SK-N-MC (cell line): ENCODE results near the gene FANCI.
"Not testable (repeated sequence)": the region's sequence is repeated elsewhere in the genome, so short reads cannot be mapped to it uniquely, and the experiment has no call there.

Experiments
- DNase-seq: peaks from one replicate; pipeline ENCODE4 v3.0.0-alpha.2; 2011; ENCODE audit warnings: low read depth, low spot score
- H3K27ac ChIP-seq: fragments of 200-600 bp; sonication (generic); 2 replicates; pipeline ENCODE4 v1.5.1; 2016; ENCODE audit warnings: mixed run types
- H3K36me3 ChIP-seq: fragments of 200-600 bp; sonication (generic); 2 replicates; pipeline ENCODE4 v1.6.1; 2017; ENCODE audit warnings: antibody characterized with exemption, low read length, mixed read lengths; ENCODE audit not compliant: insufficient read depth
- H3K4me3 ChIP-seq: fragments of 200-600 bp; sonication (generic); 2 replicates; pipeline ENCODE4 v1.5.1; 2016
- H3K9ac ChIP-seq: fragments of 200-600 bp; sonication (generic); 2 replicates; pipeline ENCODE4 v1.8.0; 2017; ENCODE audit warnings: mixed run types, mixed read lengths; ENCODE audit not compliant: insufficient read length
- H3K9me3 ChIP-seq: fragments of 200-600 bp; sonication (generic); 2 replicates; pipeline ENCODE4 v1.6.1; 2017; ENCODE audit warnings: low read depth, mild to moderate bottlenecking, antibody characterized with exemption, low read length, moderate library complexity, mixed read lengths
- EZH2 ChIP-seq: fragments of 200-600 bp; sonication (generic); IDR thresholded peaks from one replicate; pipeline ENCODE4 v1.6.1; 2017; ENCODE audit warnings: antibody characterized with exemption
- FOXP2 ChIP-seq: optimal IDR thresholded peaks from 2 replicates; pipeline ENCODE3; 2011; ENCODE audit warnings: mild to moderate bottlenecking, moderate library complexity; ENCODE audit not compliant: insufficient read depth; ENCODE audit errors: extremely low read length, control extremely low read depth
- POLR2AphosphoS5 ChIP-seq: IDR thresholded peaks from 2 replicates; pipeline ENCODE4 v1.6.1; 2012; ENCODE audit warnings: mild to moderate bottlenecking, low read depth, low read length, borderline replicate concordance

FANCI gene

GRCh38 chr15:89230277-89230676 is 13.5 kb upstream of the FANCI start:
- Histone ChIP-seq H3K36me3 (no peaks in the 10 kb centered on the region), H3K9ac (no peak overlapping the region), H3K27ac (no peak overlapping the region), H3K9me3 (no peaks in the 10 kb centered on the region), H3K4me3 (no peak overlapping the region)
- TF ChIP-seq EZH2 (no peak), POLR2AphosphoS5 (no peak), FOXP2 (no peak)
- DNase-seq, result no peak

DNA sequence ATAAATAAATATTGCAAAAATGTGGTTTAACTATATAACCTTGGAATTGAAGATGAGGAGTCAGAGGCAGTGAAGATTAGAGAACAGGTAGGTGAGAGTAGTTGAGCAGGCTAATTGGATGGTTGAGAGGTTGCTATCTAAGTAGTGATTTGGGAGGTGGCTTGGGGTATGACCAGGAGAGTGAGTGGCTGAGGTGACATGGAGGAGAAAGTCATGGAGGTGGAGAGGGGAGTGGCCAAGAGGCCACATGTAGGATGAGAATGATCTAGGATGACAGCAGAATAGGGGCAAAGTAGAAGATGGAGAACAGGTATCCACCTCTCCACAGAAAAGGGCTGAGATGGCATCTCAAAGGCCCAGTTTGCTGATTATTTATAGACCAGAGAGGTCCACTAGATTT is 11.9 kb upstream of the FANCI start:
- Histone ChIP-seq H3K4me3 (no peak overlapping the region), H3K36me3 (no peaks in the 10 kb centered on the region), H3K9ac (no peak overlapping the region), H3K27ac (no peak overlapping the region), H3K9me3 (no peaks in the 10 kb centered on the region)
- TF ChIP-seq EZH2, result no peak
- no peak for TF ChIP-seq FOXP2
- no peak for TF ChIP-seq POLR2AphosphoS5
- no peak for DNase-seq

- not testable (repeated sequence) for H3K36me3 ChIP-seq, H3K27ac ChIP-seq, H3K9ac ChIP-seq, H3K9me3 ChIP-seq, DNase-seq, H3K4me3 ChIP-seq
These were observed 3.6 kb upstream of the FANCI start for GRCh38 chr15:89239883-89240810.

GRCh38 chr15:89243046-89243690 is 611 bp upstream of the FANCI start:
- Histone ChIP-seq H3K9me3 (no peaks in the 10 kb centered on the region), H3K36me3 (peaks cover 22% of the 10 kb centered on the region), H3K27ac (0 out of 2 replicates have a peak overlapping the region, but pooled peaks have one; percentile 10), H3K4me3 (peak overlapping the region; percentile 82), H3K9ac (peak overlapping the region; percentile 76)
- no peak for TF ChIP-seq FOXP2
- TF ChIP-seq POLR2AphosphoS5, result no peak
- no peak for TF ChIP-seq EZH2
- no peak for DNase-seq

DNA sequence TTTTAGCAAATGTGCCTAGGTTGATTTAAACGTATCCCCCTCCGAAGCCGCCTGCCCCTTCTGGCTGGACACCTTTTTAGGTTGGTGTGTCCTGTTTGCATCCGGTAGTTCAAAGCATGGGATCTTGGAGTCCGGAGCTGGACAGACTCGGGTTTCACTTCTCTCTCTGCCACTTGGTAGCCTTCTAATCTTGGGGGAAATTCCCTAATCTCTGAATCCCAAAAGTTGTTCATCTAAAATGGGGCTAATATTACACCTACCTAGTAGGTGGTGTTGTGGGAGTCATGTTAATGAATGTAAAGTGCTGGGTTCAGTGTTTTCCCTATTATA is 760 bp downstream of the FANCI start:
- H3K9ac ChIP-seq, result peak overlapping the region; percentile 74
- H3K36me3 ChIP-seq, result peaks cover 36% of the 10 kb centered on the region
- no peak for DNase-seq
- H3K9me3 ChIP-seq, result no peaks in the 10 kb centered on the region
- H3K4me3 ChIP-seq, result peak overlapping the region; percentile 82
- H3K27ac ChIP-seq, result peak overlapping the region; percentile 4; the same call in 1 of the 2 replicates
- TF ChIP-seq EZH2 (no peak), FOXP2 (no peak), POLR2AphosphoS5 (no peak)

DNA sequence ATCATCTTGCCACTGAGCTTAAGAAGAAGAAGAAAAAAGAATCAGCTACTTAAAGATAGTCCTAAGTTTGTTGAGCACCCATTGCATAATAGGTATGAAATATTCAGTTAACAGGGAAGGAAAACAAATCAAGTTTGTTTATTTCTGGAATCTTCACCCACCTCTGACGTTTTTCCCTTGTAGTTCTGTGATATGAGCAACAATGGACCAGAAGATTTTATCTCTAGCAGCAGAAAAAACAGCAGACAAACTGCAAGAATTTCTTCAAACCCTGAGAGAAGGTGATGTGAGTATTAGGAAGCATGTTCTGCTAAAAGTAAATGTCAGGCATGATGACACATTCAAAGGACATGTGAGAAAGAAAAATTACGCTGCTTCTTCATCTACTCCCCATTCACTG is 3.7 kb downstream of the FANCI start:
- no peak for DNase-seq
- no peak for TF ChIP-seq POLR2AphosphoS5
- no peak for TF ChIP-seq FOXP2
- no peak for TF ChIP-seq EZH2
- peaks cover 62% of the 10 kb centered on the region for H3K36me3 ChIP-seq
- H3K27ac ChIP-seq, result no peak overlapping the region
- no peaks in the 10 kb centered on the region for H3K9me3 ChIP-seq
- H3K4me3 ChIP-seq, result no peak overlapping the region
- H3K9ac ChIP-seq, result no peak overlapping the region

GRCh38 chr15:89248584-89248983 is 4.8 kb downstream of the FANCI start:
- H3K36me3 ChIP-seq, result peaks cover 67% of the 10 kb centered on the region
- no peak overlapping the region for H3K9ac ChIP-seq
- DNase-seq, result no peak
- H3K27ac ChIP-seq, result no peak overlapping the region
- H3K4me3 ChIP-seq, result no peak overlapping the region
- TF ChIP-seq FOXP2 (no peak), EZH2 (no peak), POLR2AphosphoS5 (no peak)
- H3K9me3 ChIP-seq, result no peaks in the 10 kb centered on the region

- H3K9me3 ChIP-seq, H3K9ac ChIP-seq, DNase-seq, H3K4me3 ChIP-seq, H3K27ac ChIP-seq: not testable (repeated sequence)
- H3K36me3 ChIP-seq, result peaks cover 81% of the 10 kb centered on the region
These were observed 6.4 kb downstream of the FANCI start for GRCh38 chr15:89250142-89250541.

- not testable (repeated sequence) for DNase-seq, H3K9ac ChIP-seq, H3K4me3 ChIP-seq, H3K27ac ChIP-seq, H3K9me3 ChIP-seq
- peaks cover 74% of the 10 kb centered on the region for H3K36me3 ChIP-seq
These were observed 33.5 kb downstream of the FANCI start for GRCh38 chr15:89277281-89277680.
